A549 (cell line): Measurements from ENCODE around the gene CD300H.

Experiments used
- CBX2 ChIP-seq: fragments of 200-600 bp; sonication (generic); IDR thresholded peaks from 2 replicates; pipeline ENCODE4 v1.6.1; 2016; ENCODE audit warnings: low read depth, mild to moderate bottlenecking, borderline replicate concordance
- CTCF ChIP-seq: fragments of >200 bp; sonication (Bioruptor Twin); formaldehyde crosslinking; IDR thresholded peaks from 3 replicates; pipeline ENCODE4 v1.5.1; 2016
- E2F6 ChIP-seq: IDR thresholded peaks from 2 replicates; pipeline ENCODE4 v1.6.1; 2012; ENCODE audit warnings: low read depth, borderline replicate concordance
- JUNB ChIP-seq: fragments of >200 bp; sonication (Bioruptor Twin); formaldehyde crosslinking; IDR thresholded peaks from 2 replicates; pipeline ENCODE4 v1.6.1; 2016
- MAZ ChIP-seq: fragments of 150-350 bp; IDR thresholded peaks from 2 replicates; pipeline ENCODE4 v1.6.1; 2014; ENCODE audit warnings: antibody characterized with exemption, low read depth, low read length, borderline replicate concordance
- POLR2A ChIP-seq: IDR thresholded peaks from 2 replicates; pipeline ENCODE4 v1.6.1; 2012; ENCODE audit warnings: mild to moderate bottlenecking, low read length
- RAD21 ChIP-seq, 2 experiments: fragments of >200 bp in 1 of 2; sonication (Bioruptor Twin) in 1 of 2; formaldehyde crosslinking in 1 of 2; IDR thresholded peaks in 1 of 2; conservative IDR thresholded peaks in 1 of 2; 2 replicates in 1 of 2; 3 replicates in 1 of 2; pipeline ENCODE4 v1.6.1; 2012 to 2018; ENCODE audit warnings: inconsistent platforms in 1 of 2
- REST ChIP-seq: fragments of 200-600 bp; sonication (generic); IDR thresholded peaks from 2 replicates; pipeline ENCODE4 v1.6.1; 2016; ENCODE audit warnings: antibody characterized with exemption, mild to moderate bottlenecking, moderate library complexity
- RFX5 ChIP-seq: fragments of 450-650 bp; IDR thresholded peaks from 2 replicates; pipeline ENCODE4 v1.7.1; 2014; ENCODE audit warnings: antibody characterized with exemption, mild to moderate bottlenecking, moderate library complexity
- RNF2 ChIP-seq: fragments of 200-600 bp; sonication (generic); IDR thresholded peaks from 2 replicates; pipeline ENCODE4 v1.6.1; 2016; ENCODE audit warnings: low read depth, mild to moderate bottlenecking, antibody characterized with exemption, moderate library complexity, borderline replicate concordance
- TFCP2L1 ChIP-seq: fragments of 250-450 bp; sonication (Bioruptor Pico); IDR thresholded peaks from 2 replicates; pipeline ENCODE4 v1.5.0; 2021; ENCODE audit warnings: mild to moderate bottlenecking

GRCh38 chr17:74539281-74539820 is 28.0 kb downstream of the CD300H start:
- TF ChIP-seq CTCF (no peak), RNF2 (no peak), E2F6 (no peak), JUNB (no peak), CBX2 (no peak), POLR2A (no peak), REST (no peak), RAD21 (conservative IDR thresholded peaks at IDR 0.05 in 1 of 2, IDR thresholded peaks at IDR 0.05 in 1 of 2) (no peak), TFCP2L1 (CRISPR knock-in tag) (no peak), MAZ (no peak), RFX5 (no peak)
